OCI-LY3 (cell line): ENCODE measurements around the gene MAGI2.

ENCODE experiments used
- H2AFZ ChIP-seq: fragments of 200-600, 300-600 bp; shearing (Covaris generic); 2 replicates; pipeline ENCODE4 v1.6.0; 2014; ENCODE audit warnings: antibody characterized with exemption, low read depth, low read length
- H3K27ac ChIP-seq: fragments of 200-600, 300-600 bp; sonication (generic); 2 replicates; pipeline ENCODE4 v1.5.1; 2014; ENCODE audit warnings: mild to moderate bottlenecking, low read length, moderate library complexity, mixed read lengths
- H3K27me3 ChIP-seq: fragments of 200-600, 300-600 bp; sonication (generic); 2 replicates; pipeline ENCODE4 v1.6.1; 2014; ENCODE audit warnings: low read depth, low read length, mixed read lengths
- H3K36me3 ChIP-seq: fragments of 200-600, 300-600 bp; sonication (generic); replicated peaks from 2 replicates; pipeline ENCODE3; 2014; ENCODE audit warnings: low read depth, low read length, mixed read lengths
- H3K4me1 ChIP-seq: fragments of 300-600, 200-600 bp; sonication (generic); 2 replicates; pipeline ENCODE4 v1.6.1; 2014; ENCODE audit warnings: low read length, mixed read lengths
- H3K4me2 ChIP-seq: fragments of 200-600, 300-600 bp; sonication (generic); 2 replicates; pipeline ENCODE4 v1.6.1; 2014; ENCODE audit warnings: low read length, mixed read lengths
- H3K4me3 ChIP-seq: fragments of 300-600, 200-600 bp; sonication (generic); 2 replicates; pipeline ENCODE4 v1.5.1; 2014; ENCODE audit warnings: antibody characterized with exemption, mild to moderate bottlenecking, low read length, moderate library complexity
- H3K79me2 ChIP-seq: fragments of 300-600, 200-600 bp; shearing (Covaris generic); 2 replicates; pipeline ENCODE4 v1.6.1; 2014; ENCODE audit warnings: mild to moderate bottlenecking, low read length, mixed read lengths
- H3K9ac ChIP-seq: fragments of 300-600, 200-600 bp; shearing (Covaris generic); 2 replicates; pipeline ENCODE4 v1.6.0; 2014; ENCODE audit warnings: mild to moderate bottlenecking, low read length, moderate library complexity
- H3K9me3 ChIP-seq: fragments of 200-600, 300-600 bp; shearing (Covaris generic); 2 replicates; pipeline ENCODE4 v1.6.1; 2014; ENCODE audit warnings: low read length, mixed read lengths; ENCODE audit not compliant: insufficient read depth
- H4K20me1 ChIP-seq: fragments of 200-600, 300-600 bp; sonication (generic); 2 replicates; pipeline ENCODE4 v1.6.1; 2016; ENCODE audit warnings: low read length, mixed read lengths; ENCODE audit not compliant: insufficient read depth
- CTCF ChIP-seq: fragments of 200-600, 300-600 bp; sonication (generic); IDR thresholded peaks from 2 replicates; pipeline ENCODE4 v1.5.1; 2014; ENCODE audit warnings: antibody characterized with exemption, low read length, low read depth
- EZH2phosphoT487 ChIP-seq: fragments of 200-600 bp; shearing (Covaris generic); IDR thresholded peaks from 2 replicates; pipeline ENCODE4 v1.6.1; 2018; ENCODE audit warnings: antibody characterized with exemption, mixed run types, low read depth

MAGI2 gene

GRCh38 chr7:79157281-79157680 is 296.2 kb downstream of the MAGI2 start:
- Histone ChIP-seq H3K36me3 (no peaks in the 10 kb centered on the region), H4K20me1 (no peaks in the 10 kb centered on the region), H3K4me1 (no peaks in the 10 kb centered on the region), H3K9me3 (no peaks in the 10 kb centered on the region), H3K79me2 (no peaks in the 10 kb centered on the region), H3K9ac (no peak overlapping the region), H3K27ac (no peak overlapping the region), H2AFZ (no peak overlapping the region), H3K27me3 (no peaks in the 10 kb centered on the region), H3K4me2 (no peak overlapping the region), H3K4me3 (no peak overlapping the region)
- TF ChIP-seq EZH2phosphoT487 (no peak), CTCF (no peak)

GRCh38 chr7:79149831-79150230 is 303.6 kb downstream of the MAGI2 start:
- Histone ChIP-seq H3K4me3 (no peak overlapping the region), H3K27ac (no peak overlapping the region), H3K4me1 (no peaks in the 10 kb centered on the region), H3K9me3 (no peaks in the 10 kb centered on the region), H3K36me3 (no peaks in the 10 kb centered on the region), H3K27me3 (no peaks in the 10 kb centered on the region), H2AFZ (no peak overlapping the region), H3K9ac (no peak overlapping the region), H3K4me2 (no peak overlapping the region), H3K79me2 (no peaks in the 10 kb centered on the region), H4K20me1 (no peaks in the 10 kb centered on the region)
- TF ChIP-seq CTCF (no peak), EZH2phosphoT487 (no peak)

GRCh38 chr7:79142706-79143105 is 310.8 kb downstream of the MAGI2 start:
- Histone ChIP-seq H3K9me3 (no peaks in the 10 kb centered on the region), H3K4me2 (no peak overlapping the region), H2AFZ (no peak overlapping the region), H3K79me2 (no peaks in the 10 kb centered on the region), H4K20me1 (no peaks in the 10 kb centered on the region), H3K36me3 (no peaks in the 10 kb centered on the region), H3K4me3 (no peak overlapping the region), H3K27me3 (no peaks in the 10 kb centered on the region), H3K9ac (no peak overlapping the region), H3K4me1 (0 out of 2 replicates have a peak, but pooled peaks cover 2% of the 10 kb centered on the region), H3K27ac (no peak overlapping the region)
- no peak for TF ChIP-seq EZH2phosphoT487
- no peak for TF ChIP-seq CTCF

- Histone ChIP-seq H3K4me1 (0 out of 2 replicates have a peak, but pooled peaks cover 2% of the 10 kb centered on the region), H3K4me3 (no peak overlapping the region), H3K9ac (no peak overlapping the region), H2AFZ (no peak overlapping the region), H3K9me3 (no peaks in the 10 kb centered on the region), H3K79me2 (no peaks in the 10 kb centered on the region), H4K20me1 (no peaks in the 10 kb centered on the region), H3K27me3 (no peaks in the 10 kb centered on the region), H3K27ac (no peak overlapping the region), H3K36me3 (no peaks in the 10 kb centered on the region), H3K4me2 (no peak overlapping the region)
- TF ChIP-seq EZH2phosphoT487, result no peak
- no peak for TF ChIP-seq CTCF
Measured at GRCh38 chr7:79141252-79141651, 312.2 kb downstream of the MAGI2 start.
